ENCODE measurements around the gene FLT3LG.

FLT3LG gene

DNA sequence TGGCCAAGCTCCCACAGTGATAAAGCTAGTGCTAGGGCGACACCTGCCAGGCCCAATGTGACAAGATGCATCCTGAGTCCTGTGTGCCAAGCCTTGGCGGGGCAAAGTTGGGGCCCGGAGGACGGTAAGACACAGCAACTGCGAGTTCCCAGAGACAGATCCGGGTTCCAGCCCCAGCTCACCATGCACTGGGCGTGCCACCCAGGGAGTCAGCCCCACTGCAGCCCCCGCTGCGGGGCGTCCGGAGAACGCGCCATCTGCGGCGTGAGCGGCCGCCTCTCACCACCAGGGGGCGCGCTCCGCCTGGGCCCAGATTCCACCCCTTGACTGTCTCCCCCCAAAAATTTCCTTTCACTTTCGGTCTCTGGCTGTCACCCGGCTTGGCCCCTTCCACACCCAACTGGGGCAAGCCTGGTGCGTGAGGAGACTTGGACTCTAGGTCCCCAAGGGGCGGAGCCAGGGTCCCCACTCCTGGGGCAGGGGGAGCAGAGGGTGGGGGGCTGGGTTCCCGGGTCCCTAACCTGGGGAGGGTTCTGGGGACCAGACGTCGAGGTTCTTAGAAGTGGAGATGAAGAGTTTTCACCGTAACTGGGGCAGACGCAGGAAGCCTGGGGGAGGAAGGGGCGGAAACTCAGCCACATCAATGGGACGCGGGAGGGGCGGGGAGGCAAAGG is at the start of gene FLT3LG:
Gene FLT3LG (plus strand): TSS at position 348 of the 674 bp plus-strand sequence. CDS start 425 bp downstream, outside the sequence.
- TF ChIP-seq, protein P1, sequence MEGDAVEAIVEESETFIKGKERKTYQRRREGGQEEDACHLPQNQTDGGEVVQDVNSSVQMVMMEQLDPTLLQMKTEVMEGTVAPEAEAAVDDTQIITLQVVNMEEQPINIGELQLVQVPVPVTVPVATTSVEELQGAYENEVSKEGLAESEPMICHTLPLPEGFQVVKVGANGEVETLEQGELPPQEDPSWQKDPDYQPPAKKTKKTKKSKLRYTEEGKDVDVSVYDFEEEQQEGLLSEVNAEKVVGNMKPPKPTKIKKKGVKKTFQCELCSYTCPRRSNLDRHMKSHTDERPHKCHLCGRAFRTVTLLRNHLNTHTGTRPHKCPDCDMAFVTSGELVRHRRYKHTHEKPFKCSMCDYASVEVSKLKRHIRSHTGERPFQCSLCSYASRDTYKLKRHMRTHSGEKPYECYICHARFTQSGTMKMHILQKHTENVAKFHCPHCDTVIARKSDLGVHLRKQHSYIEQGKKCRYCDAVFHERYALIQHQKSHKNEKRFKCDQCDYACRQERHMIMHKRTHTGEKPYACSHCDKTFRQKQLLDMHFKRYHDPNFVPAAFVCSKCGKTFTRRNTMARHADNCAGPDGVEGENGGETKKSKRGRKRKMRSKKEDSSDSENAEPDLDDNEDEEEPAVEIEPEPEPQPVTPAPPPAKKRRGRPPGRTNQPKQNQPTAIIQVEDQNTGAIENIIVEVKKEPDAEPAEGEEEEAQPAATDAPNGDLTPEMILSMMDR (IDR thresholded peaks at IDR 0.05; ENCODE audit: low read depth, low read length), result peak; percentile 98
- no peak for DNase-seq (ENCODE audit: extremely low read depth, low read depth)

- TF ChIP-seq, protein P1 (IDR thresholded peaks at IDR 0.05; ENCODE audit: low read depth, low read length), result no peak
- DNase-seq (ENCODE audit: extremely low read depth, low read depth), result no peak
Measured at GRCh38 chr19:49425178-49425577, 48.8 kb upstream of the FLT3LG start, which contains the start of gene GFY. Gene GFY, plus strand, starts transcription at chr19:49425388. Its CDS starts 1,043 bp downstream, at chr19:49426431.

- no peak for DNase-seq (ENCODE audit: extremely low read depth, low read depth)
- TF ChIP-seq, protein P1 (IDR thresholded peaks at IDR 0.05; ENCODE audit: low read depth, low read length), result no peak
Measured at GRCh38 chr19:49425922-49426592, 48.0 kb upstream of the FLT3LG start.

DNA sequence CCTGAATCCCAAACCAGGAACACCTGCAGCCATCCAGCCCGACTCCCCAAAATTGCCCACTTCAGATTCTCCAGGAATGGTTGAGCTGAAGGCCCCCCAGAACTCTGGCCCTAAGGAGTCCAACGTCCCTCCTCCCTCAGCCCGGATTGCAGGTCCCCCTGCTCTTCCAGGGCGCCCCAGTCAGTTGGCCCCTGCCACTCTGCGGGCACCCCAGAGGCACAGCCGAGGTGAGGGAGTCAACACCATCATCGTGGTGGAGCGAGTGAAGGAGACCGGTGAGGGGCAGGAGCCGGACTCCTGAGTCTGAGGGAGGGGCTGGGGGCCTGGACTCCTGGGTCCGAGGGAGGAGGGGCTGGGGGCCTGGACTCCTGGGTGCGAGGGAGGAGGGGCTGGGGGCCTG is 46.7 kb upstream of the FLT3LG start:
- TF ChIP-seq, protein P1 (IDR thresholded peaks at IDR 0.05; ENCODE audit: low read depth, low read length), result no peak
- DNase-seq (ENCODE audit: extremely low read depth, low read depth), result no peak

GRCh38 chr19:49427855-49428546 is 46.0 kb upstream of the FLT3LG start:
- TF ChIP-seq, protein P1 (IDR thresholded peaks at IDR 0.05; ENCODE audit: low read depth, low read length), result no peak
- DNase-seq (ENCODE audit: extremely low read depth, low read depth), result no peak

DNA sequence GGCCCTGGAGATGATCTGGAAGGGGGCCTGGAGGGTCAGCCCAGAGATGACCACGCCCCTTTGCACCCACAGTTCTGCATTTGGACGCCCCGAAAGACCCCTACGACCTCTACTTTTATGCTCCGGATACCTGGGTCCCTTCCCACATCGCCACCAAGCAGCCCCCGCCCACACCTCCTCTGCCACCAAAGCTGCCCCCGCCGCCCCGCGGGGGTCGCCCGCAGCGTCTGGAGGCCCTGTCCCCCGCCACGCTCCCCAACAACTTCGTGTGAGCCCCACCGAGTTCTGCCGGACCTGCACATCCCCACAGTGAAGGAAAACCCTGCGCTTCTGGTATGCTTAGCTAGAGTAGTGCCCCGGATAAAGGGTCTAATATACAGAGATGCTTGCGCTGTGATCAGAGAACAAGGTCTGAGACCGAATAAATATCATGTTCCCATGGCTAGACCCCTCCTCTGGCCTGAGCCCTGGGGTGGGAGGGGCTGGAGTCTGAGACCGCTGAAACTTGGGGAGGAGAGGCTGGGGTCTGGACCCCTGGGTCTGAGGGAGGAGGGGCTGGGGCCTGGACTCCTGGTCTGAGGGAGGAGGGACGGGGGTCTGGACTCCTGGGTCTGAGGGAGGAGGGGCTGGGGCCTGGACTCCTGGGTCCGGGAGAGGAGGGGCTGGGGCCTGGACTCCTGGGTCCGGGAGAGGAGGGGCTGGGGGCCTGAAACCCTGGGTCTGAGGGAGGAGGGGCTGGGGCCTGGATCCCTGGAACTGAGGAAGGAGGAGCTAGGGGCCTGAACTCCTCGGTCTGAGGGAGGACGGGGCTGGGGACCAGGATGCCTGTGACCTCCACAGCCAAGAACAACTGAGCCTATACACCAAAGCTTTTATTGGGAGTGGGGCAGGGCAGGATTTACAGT is 45.2 kb upstream of the FLT3LG start:
- TF ChIP-seq, protein P1 (IDR thresholded peaks at IDR 0.05; ENCODE audit: low read depth, low read length), result no peak

More for the DNA sequence above, 45.2 kb upstream of the FLT3LG start:
- no peak for DNase-seq (ENCODE audit: extremely low read depth, low read depth)

All from AG09319 (cell line).